Lung (tissue), 12 donors: ENCODE measurements around the gene ERC2. TPM values are rescaled to one million over a fixed set of nuclear protein-coding genes. Genes with fewer than 3 reads are reported as not detected.

ENCODE experiments used
- ATAC-seq: fragments of 200-7000 bp; cut with Tn5 transposase; one replicate; pipeline ENCODE4 v1.9.1; 2020; ENCODE audit warnings: moderate number of reproducible peaks; ENCODE audit not compliant: insufficient read depth, low FRiP score
- DNase-seq, 3 donors: peaks; one replicate each; pipeline ENCODE4 v3.0.0-alpha.2; 2013 to 2017
- H3K27ac ChIP-seq, 2 donors: one replicate each; pipeline ENCODE4 v1.5.1; 2013; ENCODE audit warnings: mild to moderate bottlenecking in 2 of 2, moderate library complexity in 2 of 2, control low read depth in 1 of 2, inconsistent platforms in 1 of 2, low read depth in 1 of 2, low read length in 1 of 2
- H3K27me3 ChIP-seq, 3 donors: one replicate each; pipeline ENCODE4 v1.5.1; 2013; ENCODE audit warnings: low read length in 2 of 3; ENCODE audit not compliant: control insufficient read depth in 3 of 3, insufficient read depth in 3 of 3
- H3K36me3 ChIP-seq, 4 donors: one replicate each; pipeline ENCODE4 v1.5.1; 2013; ENCODE audit warnings: low read length in 4 of 4, mild to moderate bottlenecking in 1 of 4, moderate library complexity in 1 of 4; ENCODE audit not compliant: control insufficient read depth in 4 of 4, insufficient read depth in 4 of 4
- H3K4me1 ChIP-seq, 5 donors: one replicate each; pipeline ENCODE4 v1.5.1; 2013; ENCODE audit warnings: low read length in 5 of 5, mild to moderate bottlenecking in 2 of 5, moderate library complexity in 1 of 5; ENCODE audit not compliant: control insufficient read depth in 5 of 5, insufficient read depth in 5 of 5
- H3K4me3 ChIP-seq: one replicate; pipeline ENCODE4 v1.5.1; 2013; ENCODE audit warnings: mild to moderate bottlenecking, control low read depth, moderate library complexity
- H3K9ac ChIP-seq, 2 donors: one replicate each; pipeline ENCODE4 v1.5.1; 2013; ENCODE audit warnings: low read length in 2 of 2, control low read depth in 1 of 2; ENCODE audit not compliant: insufficient read depth in 1 of 2
- H3K9me3 ChIP-seq, 4 donors: one replicate each; pipeline ENCODE4 v1.5.1; 2013; ENCODE audit warnings: low read length in 3 of 4, mild to moderate bottlenecking in 1 of 4, moderate library complexity in 1 of 4; ENCODE audit not compliant: control insufficient read depth in 4 of 4, insufficient read depth in 3 of 4
- WGBS, 2 donors: extraction: QIAGEN DNeasy Blood & Tissue Kit; methylation state at CpG; one replicate each; pipeline ENCODE4 v1.1.7; 2013; 5-methylcytosine and 5-hydroxymethylcytosine counted together
- polyA plus RNA-seq, 2 donors: library from polyadenylated mRNA; stranded (reverse); fragments of 200-250 nt; gene quantifications; one replicate each; pipeline ENCODE4 v1.2.1, GENCODE V29; 2013
- total RNA-seq, 2 donors: library from RNA; depleted of rRNA in 1 of 2; stranded (reverse); fragments of >200 nt in 1 of 2; gene quantifications; one replicate each; pipeline ENCODE4 v1.2.1, GENCODE V29; 2014 to 2021
- TF ChIP-seq, protein P1 (sequence below): IDR thresholded peaks from 2 replicates; pipeline ENCODE4 v1.5.1; 2012; ENCODE audit warnings: mild to moderate bottlenecking; ENCODE audit errors: control extremely low read depth, extremely low read depth
- donor health status: control.
- donor health status: control.
- donor health status: Bipolar disorder and iron deficiency.
- donor health status: healthy.
- donor health status: DM: yes; HTN: yes; CAD: no.

The ERC2 gene
- total and polyA plus RNA-seq, 4 donors: 0.20 to 3.5 (median 0.97) TPM

- H3K36me3 ChIP-seq: no peaks in the 10 kb centered on the region
- H3K4me3 ChIP-seq: no peak overlapping the region
- no peak overlapping the region for H3K9ac ChIP-seq
- no peak for DNase-seq
- 64 to 74% methylated on average over 2 of the region's 2 CpGs for WGBS, 2 donors
- H3K9me3 ChIP-seq: no peaks in the 10 kb centered on the region
- H3K4me1 ChIP-seq: no peaks in the 10 kb centered on the region
- ATAC-seq: no peak
- TF ChIP-seq, protein P1, sequence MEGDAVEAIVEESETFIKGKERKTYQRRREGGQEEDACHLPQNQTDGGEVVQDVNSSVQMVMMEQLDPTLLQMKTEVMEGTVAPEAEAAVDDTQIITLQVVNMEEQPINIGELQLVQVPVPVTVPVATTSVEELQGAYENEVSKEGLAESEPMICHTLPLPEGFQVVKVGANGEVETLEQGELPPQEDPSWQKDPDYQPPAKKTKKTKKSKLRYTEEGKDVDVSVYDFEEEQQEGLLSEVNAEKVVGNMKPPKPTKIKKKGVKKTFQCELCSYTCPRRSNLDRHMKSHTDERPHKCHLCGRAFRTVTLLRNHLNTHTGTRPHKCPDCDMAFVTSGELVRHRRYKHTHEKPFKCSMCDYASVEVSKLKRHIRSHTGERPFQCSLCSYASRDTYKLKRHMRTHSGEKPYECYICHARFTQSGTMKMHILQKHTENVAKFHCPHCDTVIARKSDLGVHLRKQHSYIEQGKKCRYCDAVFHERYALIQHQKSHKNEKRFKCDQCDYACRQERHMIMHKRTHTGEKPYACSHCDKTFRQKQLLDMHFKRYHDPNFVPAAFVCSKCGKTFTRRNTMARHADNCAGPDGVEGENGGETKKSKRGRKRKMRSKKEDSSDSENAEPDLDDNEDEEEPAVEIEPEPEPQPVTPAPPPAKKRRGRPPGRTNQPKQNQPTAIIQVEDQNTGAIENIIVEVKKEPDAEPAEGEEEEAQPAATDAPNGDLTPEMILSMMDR: no peak
- H3K27ac ChIP-seq: no peak overlapping the region
- H3K27me3 ChIP-seq: no peaks in the 10 kb centered on the region
These were observed 844.5 kb downstream of the ERC2 start for GRCh38 chr3:55623786-55624185.

DNA sequence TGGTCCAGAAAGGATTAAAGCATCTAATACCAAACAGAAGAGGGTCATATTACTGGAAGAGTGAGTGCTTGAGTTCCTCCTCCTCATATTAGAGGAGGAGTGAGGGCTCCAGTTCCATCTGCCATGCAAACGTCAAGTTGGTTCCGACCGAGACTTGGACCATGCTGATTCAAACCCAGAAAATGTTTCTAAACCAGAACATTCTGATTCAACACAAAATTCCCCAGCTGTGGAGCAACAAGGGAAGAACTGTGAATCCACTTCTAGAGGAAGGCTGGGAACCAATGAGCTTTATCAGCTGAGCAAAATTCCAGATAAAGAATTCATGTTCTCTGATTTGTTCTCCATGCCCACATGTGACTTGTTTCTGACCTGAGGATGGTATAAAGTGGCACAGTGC is 845.5 kb downstream of the ERC2 start:
- 68 to 78% methylated on average over 3 of the region's 3 CpGs for WGBS, 2 donors
- no peaks in the 10 kb centered on the region for H3K36me3 ChIP-seq
- no peak overlapping the region for H3K27ac ChIP-seq
- no peak overlapping the region for H3K9ac ChIP-seq
- H3K4me1 ChIP-seq: no peaks in the 10 kb centered on the region
- no peaks in the 10 kb centered on the region for H3K27me3 ChIP-seq
- TF ChIP-seq, protein P1: no peak
- ATAC-seq (no peak), DNase-seq (no peak)
- no peak overlapping the region for H3K4me3 ChIP-seq
- no peaks in the 10 kb centered on the region for H3K9me3 ChIP-seq

GRCh38 chr3:55622116-55622515 is 846.2 kb downstream of the ERC2 start:
- ATAC-seq (no peak), DNase-seq (no peak)
- no peak overlapping the region for H3K4me3 ChIP-seq
- H3K36me3 ChIP-seq: no peaks in the 10 kb centered on the region
- no peaks in the 10 kb centered on the region for H3K9me3 ChIP-seq
- H3K4me1 ChIP-seq: no peaks in the 10 kb centered on the region
- TF ChIP-seq, protein P1: no peak
- WGBS, 2 donors: 95 to 97% methylated on average over 3 of the region's 3 CpGs
- H3K27ac ChIP-seq: no peak overlapping the region
- H3K27me3 ChIP-seq: no peaks in the 10 kb centered on the region
- no peak overlapping the region for H3K9ac ChIP-seq

- no peak for ATAC-seq
- TF ChIP-seq, protein P1: no peak
- no peaks in the 10 kb centered on the region for H3K9me3 ChIP-seq
These were observed 846.6 kb downstream of the ERC2 start for GRCh38 chr3:55621648-55622047.

More at GRCh38 chr3:55621648-55622047, 846.6 kb downstream of the ERC2 start:
- no peak overlapping the region for H3K27ac ChIP-seq
- 91 to 92% methylated on average over 2 of the region's 2 CpGs for WGBS, 2 donors
- no peak for DNase-seq
- H3K4me1 ChIP-seq: no peaks in the 10 kb centered on the region
- H3K27me3 ChIP-seq: no peaks in the 10 kb centered on the region
- H3K36me3 ChIP-seq: no peaks in the 10 kb centered on the region
- H3K4me3 ChIP-seq: no peak overlapping the region
- no peak overlapping the region for H3K9ac ChIP-seq
